Vagina (tissue), 2 donors: ENCODE measurements around the gene RIC8B.

ENCODE experiments used
- CTCF ChIP-seq, 3 experiments: fragments of 450-650 bp in 2 of 3; fragments of 200-600 bp in 1 of 3; sonication (generic) in 1 of 3; IDR thresholded peaks; one replicate each; pipeline ENCODE4 v1.5.1; 2017 to 2019; ENCODE audit warnings: antibody characterized with exemption in 3 of 3, mild to moderate bottlenecking in 2 of 3, moderate library complexity in 2 of 3
- POLR2AphosphoS5 ChIP-seq, 2 donors: sonication (generic); formaldehyde crosslinking; IDR thresholded peaks; one replicate each; pipeline ENCODE4 v1.9.0; 2017; ENCODE audit warnings: antibody characterized with exemption in 2 of 2, mild to moderate bottlenecking in 2 of 2, low read depth in 1 of 2; ENCODE audit not compliant: insufficient read depth in 1 of 2

- TF ChIP-seq POLR2AphosphoS5 (IDR thresholded peaks at IDR 0.05; ENCODE audit: insufficient read depth in 1 of 2, low read depth in 1 of 2), result no peak
- TF ChIP-seq CTCF (IDR thresholded peaks at IDR 0.05), result no peak
Observed at GRCh38 chr12:106885026-106885425, 110.5 kb downstream of the RIC8B start.
